NT2/D1 (cell line): ENCODE results near the gene SAMD9L.
"Not testable (repeated sequence)": the region's sequence is repeated elsewhere in the genome, so short reads cannot be mapped to it uniquely, and the experiment has no call there.

Experiments
- DNase-seq: peaks from one replicate; pipeline ENCODE4 v3.0.0-alpha.2; 2011; ENCODE audit warnings: low read depth, low spot score
- H3K27me3 ChIP-seq: 2 replicates; pipeline ENCODE4 v1.6.0; 2011; ENCODE audit warnings: mild to moderate bottlenecking; ENCODE audit not compliant: insufficient read length, insufficient read depth
- H3K36me3 ChIP-seq: 2 replicates; pipeline ENCODE4 v1.6.1; 2011; ENCODE audit warnings: mild to moderate bottlenecking, low read length, mixed read lengths; ENCODE audit not compliant: insufficient read depth, insufficient read length
- H3K4me1 ChIP-seq: 2 replicates; pipeline ENCODE4 v1.5.1; 2011; ENCODE audit not compliant: insufficient read depth, insufficient read length
- H3K4me3 ChIP-seq: 2 replicates; pipeline ENCODE4 v1.5.1; 2011; ENCODE audit warnings: low read depth; ENCODE audit not compliant: insufficient read length
- H3K9ac ChIP-seq: 2 replicates; pipeline ENCODE4 v1.6.0; 2011; ENCODE audit warnings: low read depth; ENCODE audit not compliant: insufficient read length
- H3K9me3 ChIP-seq: 2 replicates; pipeline ENCODE4 v1.5.1; 2011; ENCODE audit warnings: mild to moderate bottlenecking, low read length; ENCODE audit not compliant: insufficient read depth
- SUZ12 ChIP-seq: IDR thresholded peaks from 2 replicates; pipeline ENCODE4 v1.6.1; 2011; ENCODE audit not compliant: insufficient read length, insufficient read depth; ENCODE audit errors: extremely low read depth
- YY1 ChIP-seq: IDR thresholded peaks from 2 replicates; pipeline ENCODE4 v1.6.1; 2011; ENCODE audit not compliant: insufficient read length, insufficient read depth
- ZNF274 ChIP-seq: IDR thresholded peaks from 2 replicates; pipeline ENCODE4 v1.6.1; 2011; ENCODE audit warnings: mild to moderate bottlenecking, low read depth, low read length

Gene SAMD9L

GRCh38 chr7:93145354-93145753 is 2.8 kb downstream of the SAMD9L start:
- no peak for DNase-seq
- no peak overlapping the region for H3K9ac ChIP-seq

GRCh38 chr7:93142127-93142526 is 6.1 kb downstream of the SAMD9L start:
- Histone ChIP-seq H3K4me1 (no peaks in the 10 kb centered on the region), H3K4me3 (no peak overlapping the region), H3K9me3 (no peaks in the 10 kb centered on the region), H3K9ac (no peak overlapping the region), H3K27me3 (no peaks in the 10 kb centered on the region), H3K36me3 (no peaks in the 10 kb centered on the region)
- no peak for DNase-seq
- no peak for TF ChIP-seq SUZ12

More at GRCh38 chr7:93145354-93145753, 2.8 kb downstream of the SAMD9L start:
- Histone ChIP-seq H3K27me3 (no peaks in the 10 kb centered on the region), H3K36me3 (no peaks in the 10 kb centered on the region), H3K4me1 (no peaks in the 10 kb centered on the region), H3K9me3 (no peaks in the 10 kb centered on the region), H3K4me3 (no peak overlapping the region)
- TF ChIP-seq YY1 (no peak), SUZ12 (no peak), ZNF274 (no peak)

GRCh38 chr7:93140582-93141191 is 7.5 kb downstream of the SAMD9L start:
- TF ChIP-seq SUZ12 (no peak), ZNF274 (no peak), YY1 (no peak)
- no peaks in the 10 kb centered on the region for H3K27me3 ChIP-seq
- H3K9ac ChIP-seq, result no peak overlapping the region
- H3K4me1 ChIP-seq, result no peaks in the 10 kb centered on the region
- H3K36me3 ChIP-seq, result no peaks in the 10 kb centered on the region
- no peak overlapping the region for H3K4me3 ChIP-seq
- no peaks in the 10 kb centered on the region for H3K9me3 ChIP-seq
- DNase-seq, result no peak

GRCh38 chr7:93138576-93138975 is 9.6 kb downstream of the SAMD9L start:
- no peaks in the 10 kb centered on the region for H3K9me3 ChIP-seq
- no peaks in the 10 kb centered on the region for H3K36me3 ChIP-seq
- no peak overlapping the region for H3K9ac ChIP-seq
- no peaks in the 10 kb centered on the region for H3K27me3 ChIP-seq
- TF ChIP-seq ZNF274 (no peak), SUZ12 (no peak), YY1 (no peak)
- no peak for DNase-seq
- H3K4me3 ChIP-seq, result no peak overlapping the region
- no peaks in the 10 kb centered on the region for H3K4me1 ChIP-seq

GRCh38 chr7:93133005-93133404 is 15.2 kb downstream of the SAMD9L start:
- no peak for TF ChIP-seq ZNF274
- TF ChIP-seq SUZ12, result no peak
- Histone ChIP-seq H3K27me3 (no peaks in the 10 kb centered on the region), H3K9ac (no peak overlapping the region)

GRCh38 chr7:93132216-93132615 is 16.0 kb downstream of the SAMD9L start:
- Histone ChIP-seq H3K36me3 (no peaks in the 10 kb centered on the region), H3K27me3 (no peaks in the 10 kb centered on the region), H3K4me1 (no peaks in the 10 kb centered on the region), H3K9me3 (no peaks in the 10 kb centered on the region), H3K9ac (no peak overlapping the region), H3K4me3 (no peak overlapping the region)
- TF ChIP-seq SUZ12 (no peak), ZNF274 (no peak), YY1 (no peak)
- DNase-seq, result no peak

More at GRCh38 chr7:93133005-93133404, 15.2 kb downstream of the SAMD9L start:
- no peaks in the 10 kb centered on the region for H3K36me3 ChIP-seq
- DNase-seq, result no peak
- H3K4me1 ChIP-seq, result no peaks in the 10 kb centered on the region
- no peaks in the 10 kb centered on the region for H3K9me3 ChIP-seq
- no peak overlapping the region for H3K4me3 ChIP-seq

- DNase-seq, H3K4me3 ChIP-seq, H3K36me3 ChIP-seq, H3K4me1 ChIP-seq, H3K9me3 ChIP-seq, H3K9ac ChIP-seq, H3K27me3 ChIP-seq: not testable (repeated sequence)
These were observed 21.2 kb downstream of the SAMD9L start for GRCh38 chr7:93126954-93127353.

- not testable (repeated sequence) for H3K4me3 ChIP-seq, H3K27me3 ChIP-seq, H3K9me3 ChIP-seq, H3K4me1 ChIP-seq, H3K36me3 ChIP-seq, DNase-seq, H3K9ac ChIP-seq
These were observed 24.7 kb downstream of the SAMD9L start for GRCh38 chr7:93123532-93123931.
